Frontal cortex (tissue), 4 donors: ENCODE measurements around the gene CALML5. TPM values are rescaled to one million over a fixed set of nuclear protein-coding genes. Genes with fewer than 3 reads are reported as not detected.

Experiments
- DNase-seq, 2 donors: peaks; one replicate each; pipeline ENCODE4 v3.0.0; 2012; ENCODE audit warnings: low spot score in 2 of 2
- FAIRE-seq: peaks from 2 replicates; lab custom pipeline; 2012; peaks lifted over from hg19 to GRCh38; lab: Jason Lieb, UNC
- total RNA-seq: library from RNA; depleted of rRNA; stranded (reverse); fragments of >200 nt; gene quantifications from one replicate; pipeline ENCODE4 v1.2.3, GENCODE V29; 2014
- donor health status: control.
- donor health status: control.
- donor health status: control.

CALML5 gene
- total RNA-seq, 1 donor from 2014 or later = not detected

GRCh38 chr10:5534051-5534821 lies 34.9 kb upstream of the CALML5 start:
- FAIRE-seq = no peak

GRCh38 chr10:5533098-5533731 lies 33.8 kb upstream of the CALML5 start:
- DNase-seq = no peak
- FAIRE-seq = no peak

More at GRCh38 chr10:5534051-5534821, 34.9 kb upstream of the CALML5 start:
- DNase-seq = no peak

GRCh38 chr10:5532618-5533097 lies 33.3 kb upstream of the CALML5 start:
- no peak for FAIRE-seq
- DNase-seq = no peak

GRCh38 chr10:5532307-5532605 lies 32.9 kb upstream of the CALML5 start:
- no peak for FAIRE-seq
- no peak for DNase-seq

GRCh38 chr10:5531558-5532306 lies 32.4 kb upstream of the CALML5 start:
- FAIRE-seq = no peak
- no peak for DNase-seq

- no peak for FAIRE-seq
- DNase-seq = no peak
Observed at GRCh38 chr10:5530846-5531557, 31.6 kb upstream of the CALML5 start.

- no peak for DNase-seq
Observed at GRCh38 chr10:5530412-5530806, 31.0 kb upstream of the CALML5 start.

GRCh38 chr10:5529702-5530411 lies 30.5 kb upstream of the CALML5 start:
- no peak for DNase-seq
- no peak for FAIRE-seq

More at GRCh38 chr10:5530412-5530806, 31.0 kb upstream of the CALML5 start:
- FAIRE-seq = no peak

GRCh38 chr10:5528989-5529701 lies 29.8 kb upstream of the CALML5 start:
- DNase-seq (no peak), FAIRE-seq (no peak)

- DNase-seq = no peak
- no peak for FAIRE-seq
Observed at GRCh38 chr10:5527332-5528200, 28.2 kb upstream of the CALML5 start.

- no peak for DNase-seq
- no peak for FAIRE-seq
Observed at GRCh38 chr10:5526691-5527331, 27.4 kb upstream of the CALML5 start.

- peak in 1 of 2 donors; percentile 53 for DNase-seq
- no peak for FAIRE-seq
Observed at GRCh38 chr10:5525561-5526341, 26.4 kb upstream of the CALML5 start.

GRCh38 chr10:5524641-5525560 lies 25.5 kb upstream of the CALML5 start, which contains the start of gene CALML3:
TSS of gene CALML3 (plus strand) at chr10:5524961. CDS start at chr10:5525086, 125 bp downstream.
- FAIRE-seq (no peak), DNase-seq (no peak)

- DNase-seq (no peak), FAIRE-seq (no peak)
Observed at GRCh38 chr10:5523796-5524574, 24.6 kb upstream of the CALML5 start.
